HG03135 (cell line): ENCODE results near the gene UNC5B.

Experiments used
- ATAC-seq: cut with Tn5 transposase; IDR thresholded peaks from one replicate; pipeline ENCODE4 v1.9.1; 2021; ENCODE audit warnings: mild to moderate bottlenecking, moderate library complexity; ENCODE audit not compliant: unreplicated experiment

Gene UNC5B

DNA sequence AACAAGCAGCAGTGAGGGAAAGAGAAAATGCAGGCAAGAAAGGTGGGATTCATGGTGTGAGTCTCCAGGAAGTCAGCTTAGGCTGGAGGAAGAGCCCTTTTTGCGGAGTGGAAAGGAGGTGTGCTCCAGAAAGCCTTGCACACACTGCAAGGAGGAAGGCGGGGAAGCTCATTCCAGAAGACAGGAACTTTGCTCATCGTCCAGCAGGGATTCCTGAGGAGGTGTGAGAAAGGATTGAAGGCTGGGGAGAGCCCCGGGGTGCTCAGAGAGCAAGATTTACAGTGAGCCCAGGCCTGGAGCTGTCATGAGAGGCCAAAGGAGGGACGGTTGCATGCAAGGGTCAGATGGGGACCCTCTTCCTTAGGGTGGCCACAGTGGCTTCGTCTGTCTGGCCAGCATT lies 124.3 kb downstream of the UNC5B start:
- no peak for ATAC-seq

DNA sequence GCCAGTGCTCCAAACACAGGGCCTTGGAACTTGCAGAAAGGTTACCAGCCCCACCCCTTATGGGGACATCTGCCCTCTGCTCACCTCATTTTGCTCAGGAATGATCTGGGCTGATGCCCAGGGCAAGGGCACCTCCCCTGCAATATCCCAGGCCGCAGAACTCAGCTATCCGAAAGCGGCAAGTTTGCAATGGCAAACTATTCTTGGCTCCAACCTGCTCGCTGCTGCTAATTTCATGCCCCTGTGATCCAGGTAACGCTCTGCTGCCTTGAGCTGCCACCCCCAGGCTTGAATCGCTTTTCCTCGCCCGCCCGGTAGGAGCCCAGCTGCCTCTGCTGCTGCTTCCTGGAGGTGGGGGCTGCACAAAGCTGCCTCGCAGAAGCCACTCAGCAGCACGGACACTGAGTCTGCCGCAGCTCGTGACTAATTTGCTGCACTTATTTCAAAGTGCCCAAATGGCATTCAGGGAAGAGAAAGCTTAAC lies 124.9 kb downstream of the UNC5B start:
- no peak for ATAC-seq

DNA sequence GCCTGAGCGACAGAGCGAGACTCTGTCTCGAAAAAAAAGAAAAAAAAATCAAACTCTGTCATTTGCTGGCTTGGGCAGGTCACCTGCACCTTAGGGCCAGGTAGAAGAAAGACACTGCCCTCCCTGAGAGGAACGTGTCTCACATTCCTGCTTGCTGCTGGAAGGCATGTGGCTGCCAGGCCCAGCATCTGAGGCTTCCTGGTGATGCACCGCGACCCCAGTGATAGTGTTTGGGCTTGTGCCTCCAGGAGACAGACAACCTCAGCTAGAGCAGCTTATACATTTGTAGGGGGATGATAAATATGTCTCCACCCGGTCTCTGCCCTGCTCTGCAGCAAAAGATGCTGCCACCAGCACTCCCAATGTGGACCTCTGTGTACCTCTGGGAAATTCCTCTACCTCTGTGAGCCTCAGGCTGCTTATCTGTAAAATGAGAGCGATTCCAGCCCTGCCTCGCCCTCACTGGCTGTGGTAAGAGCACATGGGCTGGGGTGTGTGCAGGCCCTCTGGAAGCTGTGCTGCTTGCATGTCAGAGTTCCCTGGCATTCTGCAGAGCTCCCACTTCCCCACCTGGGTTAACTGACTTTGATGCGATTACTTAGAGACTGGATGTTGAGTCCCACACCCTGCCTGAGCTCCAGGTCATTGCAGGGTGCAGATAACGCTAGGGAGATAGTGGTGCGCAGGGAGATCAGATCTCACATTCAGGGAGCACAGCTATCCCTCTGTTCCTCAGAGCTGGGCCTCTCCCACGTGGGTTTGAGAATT lies 126.5 kb downstream of the UNC5B start:
- ATAC-seq, result no peak

DNA sequence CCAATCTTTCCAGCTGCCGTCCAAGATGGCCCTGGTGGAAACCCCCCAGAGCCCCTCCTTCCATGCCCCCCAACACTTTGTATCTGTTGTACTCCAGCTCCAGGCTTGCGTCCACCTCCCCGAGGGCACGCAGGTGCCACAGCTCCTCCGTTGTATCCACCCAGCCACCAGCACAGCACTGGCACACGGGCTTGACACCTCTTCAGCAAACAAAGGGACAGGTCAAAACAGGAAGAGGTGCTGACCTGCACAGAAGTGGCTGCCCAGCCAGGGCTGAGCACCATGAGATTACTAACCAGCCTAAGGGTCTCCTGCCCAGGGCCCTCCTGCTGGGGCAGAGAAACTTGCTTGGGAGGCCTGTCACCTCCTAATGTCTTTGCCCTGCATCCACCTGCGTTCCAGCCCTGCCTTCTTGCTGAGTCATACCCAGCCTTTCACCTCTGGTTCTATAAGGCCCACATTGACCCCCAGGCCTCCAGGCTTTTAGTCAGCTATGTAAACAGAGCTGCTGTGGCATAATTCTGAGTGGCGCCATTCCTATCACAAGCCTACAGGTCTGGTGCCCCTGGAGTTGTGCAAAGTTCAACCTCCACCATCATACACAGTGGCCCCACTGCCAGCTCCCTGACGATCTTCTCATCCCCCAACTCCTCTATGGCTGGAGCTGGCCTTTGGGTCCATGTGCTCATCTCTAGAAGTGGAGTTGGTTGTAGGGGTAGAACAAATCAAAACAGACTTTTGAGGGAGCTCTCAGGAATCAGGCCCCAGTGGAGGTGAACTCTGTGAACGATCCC lies 127.6 kb downstream of the UNC5B start:
- no peak for ATAC-seq

DNA sequence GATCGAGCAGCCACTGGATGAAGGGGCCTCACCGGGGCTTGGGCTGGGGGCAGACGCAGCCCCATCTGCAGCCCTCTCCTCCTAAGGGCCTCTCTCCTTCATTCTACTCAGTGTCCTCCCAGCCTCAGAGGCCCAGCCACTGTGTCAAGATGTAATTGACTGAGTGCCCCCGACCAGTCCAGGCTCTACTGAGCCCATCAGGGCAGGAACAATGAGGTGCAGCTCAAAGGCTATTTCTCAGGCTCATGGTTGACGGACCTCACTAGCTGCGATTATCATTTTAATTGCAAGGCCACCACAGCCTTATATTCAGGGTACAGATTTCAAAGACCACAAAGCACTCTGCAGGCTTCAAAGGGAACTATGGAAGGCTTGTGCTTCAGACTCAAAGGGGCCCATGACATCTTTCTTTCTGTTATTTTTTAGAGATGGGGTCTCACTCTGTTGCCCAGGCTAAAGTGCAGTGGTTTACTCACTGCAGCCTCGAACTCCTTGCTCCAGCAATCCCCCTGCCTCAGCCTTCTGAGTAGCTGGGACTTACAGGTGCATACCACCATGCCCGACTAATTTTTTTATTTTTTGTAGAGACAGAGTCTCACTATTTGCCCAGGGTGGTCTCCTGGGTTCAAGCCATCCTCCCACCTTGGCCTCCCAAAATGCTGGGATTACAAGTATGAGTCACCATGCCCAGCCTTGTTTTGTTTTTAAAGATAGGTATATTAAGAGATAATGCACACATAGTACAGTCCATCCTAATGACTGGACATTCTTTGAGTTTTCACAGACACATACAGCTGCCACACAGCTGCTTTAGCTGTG lies 130.4 kb downstream of the UNC5B start:
- no peak for ATAC-seq

DNA sequence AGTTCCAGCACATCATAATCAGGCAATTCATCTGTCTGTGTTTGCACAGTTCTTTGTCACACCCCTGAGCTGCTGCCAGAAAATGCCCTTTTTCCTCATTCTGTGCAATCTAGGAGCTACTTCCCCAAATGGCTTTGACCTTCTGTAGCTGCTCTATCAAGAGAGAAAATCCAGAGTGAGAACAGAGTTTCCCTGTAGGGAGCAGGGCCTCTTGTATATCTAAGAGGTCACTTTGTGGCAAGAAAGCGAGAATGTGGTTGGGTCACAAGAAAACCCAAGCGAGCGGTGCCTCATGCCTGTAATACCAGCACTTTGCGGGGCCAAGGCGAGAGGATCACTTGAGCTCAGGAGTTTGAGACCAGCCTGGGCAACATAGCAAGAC lies 131.0 kb downstream of the UNC5B start:
- no peak for ATAC-seq

DNA sequence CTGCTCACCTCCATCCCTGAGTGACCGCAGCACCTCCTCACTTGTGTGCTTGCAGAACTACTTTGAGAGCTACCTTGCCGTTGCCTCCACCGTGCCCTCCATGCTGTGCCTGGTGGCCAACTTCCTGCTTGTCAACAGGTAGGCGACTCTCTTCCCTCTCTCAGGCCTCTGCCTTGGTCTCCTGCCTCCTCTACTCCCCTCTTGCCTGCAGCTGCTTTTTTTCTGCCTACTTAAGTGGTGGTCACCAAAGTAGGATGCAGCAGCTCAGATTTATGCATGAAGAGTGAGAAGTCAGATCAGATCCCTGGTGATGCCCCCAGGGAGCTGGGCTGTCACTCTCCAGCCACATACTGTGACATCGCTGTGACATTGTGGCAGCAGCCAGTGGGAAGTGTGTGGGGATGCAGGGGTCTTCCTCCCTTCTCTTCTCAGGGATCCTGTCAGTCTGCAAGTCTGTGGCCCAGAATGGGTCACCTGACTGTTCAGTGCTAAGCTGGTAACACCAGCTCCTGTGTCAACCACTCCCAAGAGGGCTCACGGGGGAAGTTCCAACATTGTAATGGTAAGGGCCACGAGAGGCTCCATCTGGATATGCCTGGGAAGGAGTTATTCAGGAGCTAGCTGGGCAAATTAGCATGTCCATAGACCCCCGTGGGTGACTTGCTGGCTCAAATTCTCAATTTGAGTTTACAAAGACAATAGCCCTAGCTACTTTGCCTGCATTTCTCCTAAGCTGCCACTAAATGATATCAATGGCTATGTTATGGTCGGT lies 132.0 kb downstream of the UNC5B start:
- ATAC-seq, result no peak

DNA sequence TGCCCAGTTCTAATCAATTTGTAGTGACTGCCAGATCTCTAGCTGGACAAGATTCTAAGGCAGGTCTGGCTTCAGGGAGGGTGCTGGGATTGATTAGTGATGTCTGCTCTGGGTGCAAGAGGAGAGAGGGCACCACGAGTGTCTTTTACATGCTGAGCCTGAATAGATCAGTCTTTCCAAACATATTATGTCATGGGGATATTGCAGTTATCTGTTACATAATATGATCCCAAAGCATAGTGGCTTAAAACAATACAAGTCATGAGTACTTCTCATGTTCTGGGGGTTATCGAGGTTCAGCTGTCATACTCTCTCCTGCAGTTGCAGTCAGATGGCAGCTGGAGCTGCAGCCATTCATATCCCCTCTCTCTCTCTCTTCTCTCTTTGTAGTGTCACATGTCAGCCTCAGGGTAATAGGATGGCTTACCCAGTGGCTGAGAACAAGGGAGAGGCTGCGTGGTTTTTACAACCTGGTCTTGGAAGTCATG lies 132.7 kb downstream of the UNC5B start:
- no peak for ATAC-seq

DNA sequence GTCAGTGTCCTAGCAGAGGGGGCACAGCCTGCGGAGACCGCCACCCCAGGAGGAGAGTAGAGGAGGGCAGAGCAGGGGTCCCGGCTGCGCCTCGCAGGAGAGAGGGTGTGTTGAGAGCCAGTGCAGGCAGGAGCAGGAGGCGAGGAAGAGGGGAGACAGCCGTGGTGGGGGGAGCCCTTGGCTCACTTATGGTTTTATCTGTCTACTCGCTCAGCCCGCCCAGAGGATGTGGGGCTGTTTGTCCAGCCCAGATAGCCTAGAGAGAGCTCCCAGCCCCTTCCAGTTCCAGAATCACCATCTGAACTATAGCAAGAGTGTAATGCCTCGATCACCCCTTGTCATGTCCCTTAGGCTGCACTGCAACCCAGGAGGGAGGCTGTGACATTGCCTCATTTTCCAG lies 133.3 kb downstream of the UNC5B start:
- no peak for ATAC-seq

DNA sequence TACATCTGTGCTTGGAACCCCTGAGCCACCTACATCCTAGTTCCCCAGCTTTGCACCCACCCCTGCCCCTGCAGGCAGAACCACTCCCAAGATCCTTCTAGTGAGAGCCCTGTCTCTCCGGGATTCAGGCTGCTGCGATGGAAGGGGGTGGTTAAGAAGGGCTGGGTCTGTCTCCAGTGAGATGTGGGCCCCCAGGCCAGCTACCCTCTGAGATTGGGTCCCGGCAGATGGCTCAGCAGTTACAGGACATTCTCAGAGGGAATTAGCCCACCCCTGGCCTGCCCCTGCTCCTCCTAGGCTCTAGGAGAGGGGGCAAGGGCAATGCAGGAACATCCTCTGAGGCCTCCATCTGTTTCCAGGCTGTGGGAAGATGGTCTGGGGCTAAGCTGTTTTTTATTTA lies 134.4 kb downstream of the UNC5B start:
- ATAC-seq, result no peak

DNA sequence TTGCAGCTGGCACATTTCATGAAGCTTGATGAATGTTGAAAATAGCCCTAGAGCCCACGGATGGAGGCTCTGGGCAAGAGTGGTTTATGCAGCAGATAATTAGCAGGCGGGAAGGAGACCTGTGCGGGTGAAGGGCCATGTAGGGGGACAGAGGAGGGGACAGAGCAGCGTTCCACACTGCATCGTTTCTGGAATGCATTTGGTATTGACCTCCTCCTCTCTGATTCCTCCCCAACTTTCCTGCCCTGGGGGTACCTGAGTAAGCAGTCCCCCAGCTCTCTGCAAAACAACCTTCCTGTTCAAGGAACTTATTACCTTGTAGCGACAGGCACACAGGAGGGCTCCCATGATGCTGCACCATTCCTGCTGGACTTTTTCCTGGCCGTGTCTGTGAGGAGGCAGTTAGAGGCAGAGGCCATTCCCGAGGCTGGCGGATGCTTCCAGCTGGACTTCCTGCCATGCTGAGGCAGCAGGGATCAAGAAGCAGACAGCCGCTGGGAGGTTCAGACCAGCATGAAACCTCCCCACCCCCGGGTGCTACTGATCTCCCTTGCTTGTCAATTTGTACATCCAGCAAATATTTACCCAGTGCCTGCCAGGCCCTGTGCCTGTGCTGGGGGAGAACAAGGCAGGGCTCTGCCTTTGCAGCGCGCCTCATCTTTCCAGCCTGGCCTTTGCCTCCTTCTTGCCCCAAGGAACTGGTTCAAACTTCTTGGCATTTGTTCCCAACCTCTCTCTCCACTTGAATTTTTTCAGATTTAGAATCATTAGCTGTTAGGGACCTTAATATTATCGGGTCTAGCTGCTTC lies 135.4 kb downstream of the UNC5B start:
- no peak for ATAC-seq

DNA sequence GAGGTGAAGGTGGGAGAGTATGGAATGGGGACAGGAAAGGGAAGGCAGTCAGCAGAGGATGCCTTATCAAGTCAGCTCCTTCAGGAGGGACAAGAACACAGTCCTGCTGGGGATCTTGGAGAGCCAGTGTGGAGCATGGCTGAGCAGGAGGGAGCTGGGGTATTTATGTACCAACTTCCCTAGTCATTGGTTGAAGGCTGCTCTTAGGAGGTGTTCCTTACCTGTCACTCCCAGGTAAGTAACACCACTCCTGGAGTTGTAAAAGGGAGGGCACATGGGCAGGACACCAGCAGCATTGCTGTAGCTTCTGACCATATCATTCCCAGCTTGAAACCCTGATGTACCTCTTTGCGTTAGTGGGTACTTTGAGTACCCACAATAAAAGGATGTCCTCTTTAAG lies 136.5 kb downstream of the UNC5B start:
- ATAC-seq, result no peak

DNA sequence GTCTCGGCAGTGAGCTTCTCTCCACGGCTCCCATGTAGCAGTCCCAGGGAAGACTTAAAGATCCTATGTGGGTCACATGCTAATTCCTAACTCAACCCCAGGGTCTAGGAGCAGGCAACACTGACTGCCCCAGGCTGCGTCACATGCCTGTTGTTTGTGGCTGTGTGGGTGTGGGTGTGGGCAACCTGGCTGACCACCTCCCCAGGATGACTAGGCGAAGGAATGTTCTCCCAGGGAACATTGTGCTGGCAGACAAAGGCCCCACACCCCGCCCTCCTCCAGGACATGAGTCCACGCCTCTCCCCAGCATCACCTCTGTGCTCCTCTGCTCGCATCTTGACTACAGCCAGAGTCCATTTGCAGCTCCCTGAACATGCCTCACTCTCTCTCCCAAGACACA lies 137.0 kb downstream of the UNC5B start:
- ATAC-seq, result no peak

DNA sequence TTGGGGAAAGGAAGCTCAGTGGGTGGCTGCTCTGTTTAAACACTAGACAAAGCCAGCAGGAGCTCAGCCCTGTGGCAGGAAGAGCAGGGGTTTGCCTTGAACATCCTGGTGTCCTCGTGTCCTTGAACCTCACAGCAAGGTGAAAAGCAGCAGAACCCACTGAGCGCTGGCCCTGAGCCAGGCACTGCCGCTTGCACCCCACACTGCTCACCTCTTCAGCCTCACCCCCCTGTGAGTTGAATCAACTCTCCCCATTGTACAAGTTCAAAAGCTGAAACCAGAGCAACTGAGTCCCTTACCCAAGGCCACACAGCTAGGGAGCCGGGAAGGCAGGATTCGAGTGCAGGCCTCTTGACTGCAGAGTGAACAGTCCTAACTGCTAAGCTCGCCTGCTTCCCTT lies 138.7 kb downstream of the UNC5B start:
- no peak for ATAC-seq

DNA sequence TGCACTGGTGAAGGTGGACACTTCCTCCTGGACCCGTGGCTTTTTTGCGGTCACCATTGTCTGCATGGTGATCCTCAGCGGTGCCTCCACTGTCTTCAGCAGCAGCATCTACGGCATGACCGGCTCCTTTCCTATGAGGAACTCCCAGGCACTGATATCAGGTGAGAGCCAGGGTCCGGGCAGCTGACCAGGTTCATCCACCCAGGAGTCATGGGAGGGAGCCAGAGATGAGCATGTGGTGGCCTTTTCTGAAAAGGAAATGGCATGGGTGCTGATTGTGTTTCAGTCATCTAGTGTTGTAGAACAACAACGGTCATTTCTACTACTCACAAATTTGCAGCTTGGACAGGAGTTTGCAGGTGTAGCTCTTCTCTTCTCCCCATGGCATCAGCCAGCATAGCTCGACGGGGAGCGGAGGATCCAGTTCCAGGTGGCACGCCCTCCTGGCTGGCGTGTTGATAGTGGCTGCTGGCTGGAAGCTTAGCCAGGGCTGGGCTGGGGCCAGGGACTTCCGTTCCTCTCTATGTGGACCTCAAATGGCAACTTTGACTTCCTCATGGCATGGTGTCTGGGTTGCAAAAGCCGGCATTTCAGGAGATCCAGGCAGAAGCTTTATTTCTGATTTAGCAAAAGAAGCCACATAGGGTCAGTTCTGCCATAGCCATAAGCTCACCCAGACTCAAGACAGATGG lies 139.4 kb downstream of the UNC5B start:
- no peak for ATAC-seq
